DOHH2 (cell line): ENCODE results near the gene CST2.

ENCODE experiments used
- EZH2phosphoT487 ChIP-seq: fragments of 200-600 bp; sonication (generic); IDR thresholded peaks from 2 replicates; pipeline ENCODE4 v1.6.1; 2017; ENCODE audit warnings: borderline replicate concordance, mild to moderate bottlenecking, antibody characterized with exemption, low read length, moderate library complexity, mixed read lengths
- TF ChIP-seq, protein P1 (sequence below): fragments of 200-600 bp; sonication (generic); IDR thresholded peaks from one replicate; pipeline ENCODE4 v1.5.1; 2014; ENCODE audit warnings: antibody characterized with exemption, mild to moderate bottlenecking, low read depth, low read length; ENCODE audit not compliant: poor library complexity, severe bottlenecking

DNA sequence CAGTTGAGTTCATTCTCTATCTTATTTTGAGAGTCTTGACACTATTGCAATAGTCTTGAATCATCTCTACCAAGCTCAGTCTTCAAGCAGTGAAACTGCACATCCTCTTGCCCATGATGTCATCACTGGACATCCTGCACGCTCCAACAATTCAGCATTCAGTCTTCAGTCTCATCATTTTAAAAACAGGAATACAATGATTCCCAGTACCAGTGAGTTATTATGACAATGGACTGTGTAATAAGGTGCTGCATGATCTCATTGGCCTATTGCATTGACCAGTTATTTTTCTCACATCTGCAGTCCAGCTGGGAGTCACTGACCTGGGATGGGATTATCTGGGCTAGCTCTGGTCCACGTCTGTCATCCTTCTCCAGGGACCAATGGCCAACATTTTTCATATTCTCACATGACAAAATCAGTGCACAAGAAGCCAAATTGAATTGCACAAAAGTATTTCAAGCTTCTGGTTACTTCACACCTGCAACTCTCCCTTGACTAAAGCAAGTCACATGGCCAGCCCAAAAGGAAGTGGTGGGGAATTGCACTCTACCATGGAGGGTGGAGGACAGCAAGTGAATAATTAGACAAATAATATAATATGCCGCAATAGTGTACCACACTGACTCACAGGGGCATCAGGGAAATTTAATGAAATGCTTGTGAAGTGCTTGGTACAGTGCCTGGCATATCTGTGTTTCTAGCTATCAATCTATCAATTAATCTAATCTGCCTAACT, 6.4 kb upstream of the CST2 start:
- TF ChIP-seq, protein P1, sequence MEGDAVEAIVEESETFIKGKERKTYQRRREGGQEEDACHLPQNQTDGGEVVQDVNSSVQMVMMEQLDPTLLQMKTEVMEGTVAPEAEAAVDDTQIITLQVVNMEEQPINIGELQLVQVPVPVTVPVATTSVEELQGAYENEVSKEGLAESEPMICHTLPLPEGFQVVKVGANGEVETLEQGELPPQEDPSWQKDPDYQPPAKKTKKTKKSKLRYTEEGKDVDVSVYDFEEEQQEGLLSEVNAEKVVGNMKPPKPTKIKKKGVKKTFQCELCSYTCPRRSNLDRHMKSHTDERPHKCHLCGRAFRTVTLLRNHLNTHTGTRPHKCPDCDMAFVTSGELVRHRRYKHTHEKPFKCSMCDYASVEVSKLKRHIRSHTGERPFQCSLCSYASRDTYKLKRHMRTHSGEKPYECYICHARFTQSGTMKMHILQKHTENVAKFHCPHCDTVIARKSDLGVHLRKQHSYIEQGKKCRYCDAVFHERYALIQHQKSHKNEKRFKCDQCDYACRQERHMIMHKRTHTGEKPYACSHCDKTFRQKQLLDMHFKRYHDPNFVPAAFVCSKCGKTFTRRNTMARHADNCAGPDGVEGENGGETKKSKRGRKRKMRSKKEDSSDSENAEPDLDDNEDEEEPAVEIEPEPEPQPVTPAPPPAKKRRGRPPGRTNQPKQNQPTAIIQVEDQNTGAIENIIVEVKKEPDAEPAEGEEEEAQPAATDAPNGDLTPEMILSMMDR = no peak
- no peak for TF ChIP-seq EZH2phosphoT487
